Measurements from ENCODE around the gene TM4SF4.

TM4SF4 gene

GRCh38 chr3:149512073-149512782, 37.7 kb downstream of the TM4SF4 start:
- no peak for DNase-seq (ENCODE audit: low read depth in 2 of 2)

GRCh38 chr3:149514471-149514870, 40.0 kb downstream of the TM4SF4 start:
- no peak for DNase-seq (ENCODE audit: low read depth in 2 of 2)

DNA sequence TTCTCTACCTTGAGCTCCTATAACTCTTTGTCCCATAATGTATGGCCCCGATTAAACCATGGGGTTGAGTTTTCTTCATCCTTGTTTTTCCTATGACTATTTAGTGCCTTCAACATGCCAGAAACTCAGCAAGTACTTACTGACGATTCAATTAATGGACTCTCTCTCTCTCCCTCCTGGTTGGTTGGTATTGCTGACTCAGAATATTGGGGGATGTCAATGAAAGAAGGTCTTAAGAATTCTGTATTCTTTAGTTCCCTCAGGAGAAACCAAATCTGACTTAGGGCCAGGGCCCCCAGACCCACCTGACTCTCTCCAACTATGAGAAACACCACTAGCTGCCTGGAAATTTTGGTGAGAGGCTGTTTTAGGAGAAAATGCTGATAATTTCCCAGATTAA, 40.8 kb downstream of the TM4SF4 start:
- DNase-seq (ENCODE audit: low read depth in 2 of 2), result no peak

GRCh38 chr3:149516920-149517319, 42.4 kb downstream of the TM4SF4 start:
- DNase-seq (ENCODE audit: low read depth in 2 of 2), result no peak

DNA sequence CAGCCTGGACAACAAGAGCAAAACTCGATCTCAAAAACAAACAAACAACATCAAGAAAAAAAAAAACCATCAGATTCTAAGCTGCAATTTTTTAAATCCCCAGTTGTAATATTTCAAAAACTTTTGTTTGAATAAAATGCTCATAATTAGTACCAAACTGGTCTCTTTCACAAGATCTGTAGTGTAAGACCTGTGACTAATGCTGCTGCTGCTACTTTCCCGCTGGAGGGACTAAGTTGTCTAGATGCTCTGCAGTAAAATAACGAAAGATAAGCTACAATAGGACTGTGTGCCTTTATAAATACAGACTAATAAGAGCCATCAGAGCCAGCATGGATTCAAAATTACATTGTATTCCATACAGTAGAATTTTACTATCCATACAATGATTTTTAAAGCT, 45.4 kb downstream of the TM4SF4 start:
- no peak for DNase-seq (ENCODE audit: low read depth in 2 of 2)

GRCh38 chr3:149523512-149524299, 49.2 kb downstream of the TM4SF4 start:
- no peak for DNase-seq (ENCODE audit: low read depth in 2 of 2)

DNA sequence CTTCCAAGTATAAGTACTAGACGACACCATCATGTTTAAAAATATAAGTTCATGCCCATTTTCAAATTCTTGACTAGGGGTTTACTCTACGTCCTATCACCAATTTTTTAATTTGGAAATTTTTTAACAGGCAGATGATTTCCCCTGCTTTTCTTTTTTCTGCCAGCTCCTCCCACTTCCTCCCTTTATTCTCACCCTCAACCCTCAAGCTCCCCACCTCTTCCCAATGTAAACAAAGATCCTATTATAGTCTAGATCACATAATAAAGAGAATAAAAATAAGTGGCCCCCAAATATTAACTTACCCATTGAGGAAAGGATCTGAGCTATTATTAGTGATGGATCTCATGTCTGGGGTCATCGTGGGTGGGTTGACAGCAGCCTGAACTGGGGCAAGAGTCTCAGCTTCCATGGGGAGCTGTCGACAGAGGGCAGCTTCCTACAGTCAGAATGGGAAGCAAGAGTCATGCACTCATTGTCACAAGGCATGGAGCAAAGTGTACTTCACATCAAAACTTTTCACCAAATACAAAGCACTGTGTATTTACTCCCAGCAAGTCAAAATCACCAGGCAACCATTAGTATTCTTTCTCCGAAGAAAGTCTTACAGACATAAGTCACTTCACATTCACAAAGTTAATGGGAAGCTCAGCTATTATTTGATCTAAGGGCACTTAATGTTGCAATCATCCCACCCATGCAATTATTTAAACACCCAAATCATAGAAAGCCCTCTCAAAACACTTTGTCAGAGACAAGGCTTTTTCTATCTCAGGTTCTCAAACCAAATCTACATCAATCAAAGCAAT, 53.2 kb downstream of the TM4SF4 start:
- DNase-seq (ENCODE audit: low read depth in 2 of 2), result no peak

DNA sequence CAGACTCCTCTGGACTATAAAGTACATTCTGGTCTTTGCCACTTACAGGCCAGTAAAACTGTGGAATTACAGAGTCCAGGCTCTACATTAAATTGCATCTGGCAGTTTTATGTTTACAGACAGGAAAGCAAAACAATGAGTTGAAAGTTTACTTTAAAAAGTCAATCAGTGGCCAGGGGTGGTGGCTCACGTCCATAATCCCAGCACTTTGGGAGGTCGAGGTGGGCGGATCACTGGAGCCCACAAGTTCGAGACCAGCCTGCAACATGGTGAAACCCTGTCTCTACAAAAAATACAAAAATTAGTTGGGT, 53.8 kb downstream of the TM4SF4 start:
- no peak for DNase-seq (ENCODE audit: low read depth in 2 of 2)

GRCh38 chr3:149529099-149529498, 54.6 kb downstream of the TM4SF4 start:
- DNase-seq (ENCODE audit: low read depth in 2 of 2), result no peak

DNA sequence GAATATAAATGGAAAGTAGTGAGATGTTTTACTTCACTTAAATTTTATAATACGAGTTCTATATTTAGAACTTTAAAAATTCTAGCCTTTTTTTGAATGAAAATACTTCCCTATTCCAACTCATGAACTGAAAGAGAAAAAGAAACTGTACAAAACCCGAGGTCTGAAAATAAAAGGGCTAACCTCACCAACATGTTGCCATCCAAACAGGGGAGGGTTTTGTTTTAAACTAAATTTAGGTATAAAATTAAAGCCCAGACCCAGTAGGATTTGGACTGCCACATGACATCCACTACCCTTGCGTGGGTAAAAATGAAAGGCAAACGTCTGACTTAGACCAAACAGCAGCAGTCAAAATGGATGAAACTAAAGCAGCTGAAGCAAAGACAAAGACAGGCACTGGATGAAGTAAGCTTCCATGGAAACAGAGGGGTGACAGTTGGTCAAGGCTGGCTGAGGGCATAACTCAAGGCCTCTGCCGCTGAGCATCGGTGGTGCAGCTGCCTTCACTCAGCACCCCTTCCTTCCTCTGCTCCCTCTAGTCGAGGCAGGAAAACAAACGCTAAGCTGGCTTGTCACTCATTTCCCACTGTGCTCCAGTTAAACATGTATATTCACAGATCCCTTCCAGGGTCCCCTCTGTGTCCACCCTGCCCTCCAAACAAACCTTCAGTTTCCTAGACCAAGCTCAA, 58.1 kb downstream of the TM4SF4 start:
- no peak for DNase-seq (ENCODE audit: low read depth in 2 of 2)

DNA sequence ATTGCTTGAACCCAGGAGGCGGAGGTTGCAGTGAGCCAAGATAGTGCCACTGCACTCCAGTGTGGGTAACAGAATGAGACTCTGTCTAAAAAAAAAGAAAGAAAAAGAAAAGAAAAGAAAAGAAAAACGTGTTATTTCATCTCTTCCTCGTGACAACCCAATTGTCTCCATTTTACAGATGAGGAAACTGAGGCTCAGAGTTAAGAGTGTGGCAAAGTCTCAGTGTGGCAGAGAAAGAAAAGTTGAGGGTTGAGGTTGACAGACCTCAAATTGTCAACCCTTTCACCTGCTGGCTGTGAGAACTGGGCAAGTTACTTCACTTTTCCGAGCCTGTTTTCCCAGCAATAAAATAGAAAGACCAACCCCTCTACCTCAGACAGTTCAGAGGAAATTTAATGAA, 59.6 kb downstream of the TM4SF4 start:
- DNase-seq (ENCODE audit: low read depth in 2 of 2), result no peak

DNA sequence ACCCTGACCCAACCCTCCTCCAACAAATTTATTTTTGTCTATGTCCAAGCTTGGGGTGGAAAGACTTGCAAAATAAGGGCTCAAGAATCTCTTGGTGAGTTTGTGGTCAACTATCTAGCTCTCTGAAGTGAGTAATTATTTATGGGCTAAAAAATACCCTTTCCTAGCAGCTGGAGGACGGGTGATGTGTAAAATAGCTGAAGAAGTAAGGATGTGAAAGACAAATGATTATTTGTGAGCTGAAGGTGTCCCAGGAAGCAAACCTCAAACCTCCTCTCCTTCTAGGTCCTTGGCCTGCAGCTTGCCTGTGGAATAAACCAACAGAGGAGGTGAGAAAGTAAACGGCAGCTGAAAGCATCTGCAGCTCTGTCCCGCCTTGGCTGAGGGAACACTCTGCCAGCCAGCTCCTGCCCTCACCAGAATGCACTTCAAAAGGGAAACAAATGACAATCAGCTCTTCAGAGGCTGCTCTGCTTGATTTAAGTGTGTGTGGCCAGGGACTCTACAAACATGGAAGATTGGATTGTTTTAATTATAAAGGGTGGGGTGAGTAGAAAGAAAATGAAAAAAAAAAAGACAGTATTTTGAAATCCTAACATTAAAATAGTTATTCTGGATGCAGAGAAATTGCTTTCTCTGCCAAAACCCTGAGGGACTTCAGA, 60.3 kb downstream of the TM4SF4 start:
- no peak for DNase-seq (ENCODE audit: low read depth in 2 of 2)

DNA sequence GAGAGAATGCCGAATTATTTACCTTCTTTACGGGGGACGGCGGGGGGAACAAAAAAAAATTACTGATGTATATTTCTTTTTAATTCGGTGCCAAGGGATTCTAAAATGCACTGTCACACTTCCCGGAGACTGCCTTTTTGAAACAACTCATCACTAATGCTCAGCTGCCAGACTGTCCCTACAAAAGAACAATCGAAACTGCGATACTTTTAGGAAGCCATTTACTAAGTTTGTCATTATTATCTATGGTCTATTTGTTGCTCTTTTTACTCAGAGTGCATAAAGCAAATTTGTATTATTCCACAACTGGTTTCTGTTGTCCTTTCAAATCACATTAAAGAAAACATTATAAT, 60.8 kb downstream of the TM4SF4 start:
- no peak for DNase-seq (ENCODE audit: low read depth in 2 of 2)

- DNase-seq (ENCODE audit: low read depth in 2 of 2), result no peak
Observed at GRCh38 chr3:149536429-149536828, 61.9 kb downstream of the TM4SF4 start.

DNA sequence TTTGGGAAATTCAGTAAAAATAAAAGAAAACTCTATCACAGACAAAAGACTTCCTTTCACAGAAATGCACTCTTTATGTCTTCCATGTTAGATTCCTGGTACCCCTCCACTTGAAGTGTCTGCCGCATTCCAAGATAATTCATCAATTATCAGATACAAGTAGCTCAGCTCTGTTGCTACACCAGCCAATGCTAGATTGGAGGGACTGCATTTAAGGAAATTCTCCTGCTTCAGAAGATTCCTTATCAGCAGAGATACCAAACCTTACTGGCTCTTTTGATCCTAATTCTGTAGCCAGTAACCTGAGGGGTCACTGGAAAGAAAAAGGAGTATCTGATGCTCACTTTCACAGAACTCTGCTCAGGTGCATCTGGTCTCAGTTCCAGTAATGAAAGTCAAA, 63.9 kb downstream of the TM4SF4 start:
- no peak for DNase-seq (ENCODE audit: low read depth in 2 of 2)

GRCh38 chr3:149541091-149541491, 66.6 kb downstream of the TM4SF4 start:
- DNase-seq (ENCODE audit: low read depth in 2 of 2), result no peak

DNA sequence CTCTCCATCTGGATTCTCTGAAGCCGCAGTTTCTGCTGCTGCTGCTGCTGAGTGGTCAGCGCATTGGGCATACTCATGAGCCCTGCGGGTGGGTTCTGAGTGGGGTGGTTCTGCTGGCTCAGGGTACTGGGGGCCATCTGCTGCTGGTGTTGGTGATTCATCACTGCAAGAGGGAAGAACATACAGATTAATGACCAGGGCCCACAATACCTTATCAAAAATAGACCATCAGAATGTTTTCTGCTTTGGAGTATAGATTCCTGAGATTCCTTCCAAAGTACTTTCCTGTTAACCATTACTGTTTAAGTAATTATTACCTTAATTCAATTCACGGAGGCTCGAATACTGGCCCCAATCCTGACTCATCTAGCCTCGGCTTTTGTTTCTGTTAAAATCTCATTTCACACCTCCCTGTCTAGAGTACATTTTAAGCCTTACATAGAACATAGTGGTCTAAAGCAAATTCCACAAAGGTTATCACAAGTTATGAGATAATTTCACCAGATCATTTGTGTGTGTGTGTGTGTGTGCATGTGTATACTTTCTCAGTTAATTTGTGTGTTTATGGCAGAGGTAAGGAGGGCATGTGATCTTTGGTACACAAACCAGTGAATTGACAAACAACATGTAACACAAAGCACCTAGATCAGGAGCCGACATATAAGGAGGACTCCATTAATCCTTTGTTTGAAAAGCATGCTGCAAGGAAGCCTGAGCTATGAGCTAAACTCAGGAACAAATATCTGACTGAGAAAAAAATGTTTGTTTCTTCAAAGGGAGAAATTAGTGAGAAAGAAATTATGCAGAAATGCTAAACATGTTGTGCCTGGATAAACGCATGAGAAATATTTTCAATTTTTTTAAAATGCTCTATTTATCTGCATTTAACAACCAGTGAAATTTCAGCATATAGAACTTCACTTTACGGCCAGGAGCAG, 68.1 kb downstream of the TM4SF4 start:
- DNase-seq (ENCODE audit: low read depth in 2 of 2), result no peak

- no peak for DNase-seq (ENCODE audit: low read depth in 2 of 2)
Observed at GRCh38 chr3:149545049-149545448, 70.6 kb downstream of the TM4SF4 start.

GRCh38 chr3:149547413-149547812, 72.9 kb downstream of the TM4SF4 start:
- DNase-seq (ENCODE audit: low read depth in 2 of 2), result no peak

DNA sequence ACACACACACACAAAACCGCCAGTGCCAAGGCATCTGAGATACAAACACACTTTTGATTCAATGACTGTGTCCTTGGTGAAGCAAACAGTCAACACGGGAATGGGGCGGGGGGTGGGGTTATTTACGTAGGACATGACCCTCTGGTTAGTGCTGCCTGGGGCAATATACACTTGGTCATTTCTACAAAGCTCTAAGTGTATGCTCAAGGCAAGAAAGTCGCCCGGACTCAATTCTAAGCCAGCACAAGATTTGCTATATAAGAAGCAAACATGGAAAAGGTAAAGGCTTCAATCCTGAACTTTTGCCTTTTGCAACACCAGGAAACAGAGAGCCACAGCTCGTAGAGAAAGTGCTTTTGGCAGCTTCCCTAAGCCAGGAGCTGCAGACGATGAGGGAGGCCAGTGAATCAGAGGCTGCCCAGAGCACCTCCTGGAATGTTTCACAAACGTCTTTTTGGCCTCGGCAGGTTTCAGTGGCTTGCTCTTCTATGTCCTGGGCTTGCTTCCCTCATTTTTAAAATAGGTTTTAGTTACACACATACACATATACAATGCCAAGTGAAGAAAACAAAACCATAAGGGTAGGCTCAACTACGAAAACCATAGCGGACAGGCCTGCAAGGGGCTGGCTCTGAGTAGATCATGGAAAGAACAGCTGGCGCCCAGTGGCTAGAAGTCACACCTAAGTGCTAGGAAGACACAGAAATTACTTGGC, 73.6 kb downstream of the TM4SF4 start:
- no peak for DNase-seq (ENCODE audit: low read depth in 2 of 2)
